ENCODE data around the gene MYO1E.
"Not testable (repeated sequence)": the region's sequence is repeated elsewhere in the genome, so short reads cannot be mapped to it uniquely, and the experiment has no call there.

The MYO1E gene

DNA sequence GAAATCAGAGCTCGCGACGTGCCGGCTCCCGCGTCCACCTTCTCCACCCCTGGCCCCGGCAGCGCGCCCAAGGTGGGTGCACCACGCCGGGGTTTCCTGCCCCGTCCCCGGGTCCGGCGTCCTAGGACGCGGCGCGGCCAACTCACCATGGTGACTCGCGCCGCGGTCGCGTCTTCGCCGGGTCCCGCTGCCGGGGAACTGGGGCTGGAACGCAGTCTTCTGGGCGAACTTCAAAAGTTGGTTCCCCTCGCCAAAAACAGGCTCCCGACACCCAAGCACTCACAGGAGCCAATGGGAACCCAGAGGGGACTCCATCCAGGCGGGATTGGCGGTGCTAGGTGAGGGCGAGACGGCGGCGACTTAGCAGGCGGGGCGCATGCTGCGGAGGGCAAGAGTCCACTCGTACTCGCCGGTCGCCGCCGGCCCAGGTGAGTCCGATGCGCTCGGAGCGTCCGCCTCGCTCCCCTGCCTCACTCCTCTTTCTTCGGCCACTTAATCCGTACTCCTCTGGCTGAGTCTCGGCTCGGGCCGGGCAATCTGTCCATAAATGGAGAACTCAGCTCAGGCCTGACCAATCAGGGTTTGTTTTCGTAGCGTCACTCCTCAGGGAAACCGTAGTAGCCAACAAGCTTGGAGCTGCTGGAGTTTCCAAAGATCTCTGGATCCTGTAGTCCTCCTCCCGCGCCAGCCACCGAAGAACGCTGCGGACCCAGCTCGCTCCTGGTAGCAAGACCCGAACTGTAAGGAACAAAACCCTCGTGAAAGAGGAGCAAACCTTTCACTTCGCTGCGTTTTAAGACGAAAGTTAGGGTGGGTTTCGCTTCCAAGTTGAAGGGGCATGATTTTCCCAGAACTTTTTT lies at the start of gene MYO1E:
Gene MYO1E, minus strand, starts transcription at position 520 of the 860 bp plus-strand sequence. Its CDS starts 371 bp downstream, at position 149.
- DNase-seq (ENCODE audit: low read depth), result no peak

- no peak for DNase-seq (ENCODE audit: low read depth)
Observed at GRCh38 chr15:59420986-59421618, 48.4 kb upstream of the MYO1E start.

DNA sequence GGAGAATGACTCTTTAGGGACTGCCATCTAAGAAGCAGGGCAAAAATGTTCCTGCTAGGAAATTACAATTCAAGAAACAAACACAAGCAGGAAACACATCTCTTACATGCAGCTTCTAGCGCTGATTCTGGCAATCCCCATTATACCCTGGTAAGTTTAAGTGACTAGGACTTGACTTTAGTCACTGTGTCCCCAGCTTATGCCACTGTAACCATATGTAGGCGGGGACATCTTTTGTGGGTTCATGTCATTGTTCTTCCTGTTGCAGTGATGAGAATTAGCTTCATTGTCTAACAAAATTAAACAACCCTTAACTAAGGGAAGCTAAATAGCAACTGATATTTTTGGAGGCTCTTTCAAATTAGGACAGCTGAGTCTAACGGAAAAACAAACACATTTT lies 47.4 kb upstream of the MYO1E start:
- DNase-seq (ENCODE audit: low read depth), result no peak

GRCh38 chr15:59419170-59419569 lies 46.5 kb upstream of the MYO1E start:
- no peak for DNase-seq (ENCODE audit: low read depth)

DNA sequence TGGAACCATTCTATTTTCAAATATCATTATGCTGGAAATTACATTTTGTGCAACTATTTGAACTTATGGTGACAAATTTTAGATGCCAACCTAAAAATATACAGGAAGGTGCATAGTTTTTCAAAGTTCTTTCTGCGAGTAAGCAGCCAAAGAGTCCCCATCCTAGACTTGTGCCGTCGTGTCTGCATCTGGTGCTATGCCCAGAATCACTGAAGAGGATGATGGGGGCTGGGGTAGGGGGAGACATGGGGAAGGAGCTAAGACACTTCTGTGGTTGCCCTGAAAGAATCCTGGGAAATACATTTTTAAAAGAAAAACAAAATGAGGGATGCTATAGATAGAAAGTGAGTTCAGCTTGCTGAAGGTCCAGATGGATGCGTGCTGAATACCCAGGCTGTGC lies 44.1 kb upstream of the MYO1E start:
- no peak for DNase-seq (ENCODE audit: low read depth)

- DNase-seq (ENCODE audit: low read depth), result no peak
Observed at GRCh38 chr15:59413577-59413976, 40.9 kb upstream of the MYO1E start.

- no peak for DNase-seq (ENCODE audit: low read depth)
Observed at GRCh38 chr15:59410391-59410896, 37.8 kb upstream of the MYO1E start.

GRCh38 chr15:59407946-59408345 lies 35.3 kb upstream of the MYO1E start:
- no peak for DNase-seq (ENCODE audit: low read depth)

- no peak for DNase-seq (ENCODE audit: low read depth)
Observed at GRCh38 chr15:59406446-59406845, 33.8 kb upstream of the MYO1E start.

GRCh38 chr15:59405079-59405478 lies 32.4 kb upstream of the MYO1E start:
- no peak for DNase-seq (ENCODE audit: low read depth)

GRCh38 chr15:59401824-59402569 lies 29.3 kb upstream of the MYO1E start:
- no peak for DNase-seq (ENCODE audit: low read depth)

DNA sequence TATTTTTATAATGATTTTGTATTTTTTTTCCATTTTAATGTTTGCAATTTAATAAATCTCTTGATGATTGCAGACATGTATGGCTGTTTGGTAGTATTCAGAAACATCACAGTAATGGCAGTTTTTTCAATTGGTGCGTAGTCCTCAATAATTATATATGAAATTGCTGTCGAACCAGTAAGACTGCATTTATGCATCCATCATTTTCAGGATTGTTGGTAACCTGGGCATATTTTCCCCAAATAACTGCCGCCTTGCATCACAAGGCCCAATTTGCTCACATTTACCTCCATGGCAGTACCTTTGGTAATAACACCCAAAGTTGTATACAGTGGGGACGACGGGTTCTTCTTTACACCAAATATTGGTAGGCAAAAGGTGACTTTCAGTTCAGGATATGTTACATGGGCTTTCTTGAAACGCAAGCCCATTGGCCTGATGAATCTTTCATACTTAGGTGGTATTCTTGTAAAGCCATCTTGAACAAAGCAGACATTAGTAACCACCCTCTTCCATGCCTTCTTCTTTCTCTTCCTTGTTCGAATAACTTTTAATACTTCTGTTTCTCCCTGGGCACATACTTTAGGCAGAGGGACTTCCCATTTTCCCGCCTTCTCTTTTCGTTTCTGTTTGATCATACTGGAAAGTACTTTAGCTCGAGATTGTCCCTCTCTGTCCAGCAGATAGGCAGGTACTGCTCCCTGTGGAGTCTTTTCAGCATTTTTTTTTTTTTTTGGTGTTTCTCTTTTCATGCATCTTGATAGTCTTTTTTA lies 28.6 kb upstream of the MYO1E start:
- DNase-seq (ENCODE audit: low read depth), result not testable (repeated sequence)

GRCh38 chr15:59400103-59400813 lies 27.6 kb upstream of the MYO1E start:
- DNase-seq (ENCODE audit: low read depth), result no peak

DNA sequence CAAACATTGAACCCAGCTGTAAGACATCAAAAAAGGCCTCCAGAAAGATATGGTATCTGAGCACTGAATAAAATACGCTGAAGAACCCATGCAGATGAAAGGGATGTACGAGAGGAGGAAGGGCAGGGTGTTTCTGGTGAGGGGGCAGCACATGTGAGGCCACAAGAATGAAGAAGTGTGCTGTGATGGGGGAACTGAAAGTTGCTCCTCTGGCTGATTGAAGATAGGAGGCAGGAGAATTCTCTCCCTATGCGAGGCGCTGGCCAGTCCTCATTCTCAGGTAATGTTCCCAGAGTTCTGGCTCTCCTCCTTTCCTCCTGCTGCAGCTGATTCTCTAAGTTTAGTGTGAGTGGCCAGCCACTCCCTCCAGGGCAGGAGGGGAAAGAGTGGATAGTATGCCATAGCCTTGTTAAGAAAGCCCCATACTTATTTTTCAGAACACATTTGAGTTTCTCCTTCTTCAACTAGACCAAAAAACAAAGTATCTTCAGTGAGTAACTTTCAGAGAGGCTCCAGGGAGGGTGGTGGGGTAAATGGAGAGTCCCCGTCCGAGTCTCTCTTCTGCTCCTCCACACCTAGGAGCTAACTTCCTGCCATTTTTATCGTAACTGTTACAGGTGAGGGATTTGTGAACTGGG lies 26.9 kb upstream of the MYO1E start:
- DNase-seq (ENCODE audit: low read depth), result no peak

- no peak for DNase-seq (ENCODE audit: low read depth)
Observed at GRCh38 chr15:59398220-59398619, 25.5 kb upstream of the MYO1E start.

DNA sequence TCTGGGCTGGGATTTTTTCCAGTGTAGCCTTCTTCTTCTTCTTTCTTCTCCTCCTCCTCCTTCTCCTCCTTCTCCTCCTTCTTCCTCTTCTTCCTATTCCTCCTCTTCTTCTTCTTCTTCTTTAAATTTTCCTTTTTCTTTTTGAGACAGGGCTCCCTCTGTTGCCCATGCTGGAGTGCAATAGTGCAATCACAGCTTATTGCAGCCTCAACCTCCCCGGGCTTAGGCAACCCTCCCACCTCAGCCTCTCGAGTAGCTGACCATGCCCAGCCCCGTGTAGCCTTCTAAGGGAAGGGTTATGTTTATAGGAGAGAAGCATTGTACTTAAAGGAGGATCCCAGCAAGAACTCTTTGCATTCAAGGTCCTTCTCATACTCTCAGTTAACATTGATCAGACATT lies 24.0 kb upstream of the MYO1E start:
- DNase-seq (ENCODE audit: low read depth), result no peak

GRCh38 chr15:59396211-59396610 lies 23.5 kb upstream of the MYO1E start:
- DNase-seq (ENCODE audit: low read depth), result no peak

DNA sequence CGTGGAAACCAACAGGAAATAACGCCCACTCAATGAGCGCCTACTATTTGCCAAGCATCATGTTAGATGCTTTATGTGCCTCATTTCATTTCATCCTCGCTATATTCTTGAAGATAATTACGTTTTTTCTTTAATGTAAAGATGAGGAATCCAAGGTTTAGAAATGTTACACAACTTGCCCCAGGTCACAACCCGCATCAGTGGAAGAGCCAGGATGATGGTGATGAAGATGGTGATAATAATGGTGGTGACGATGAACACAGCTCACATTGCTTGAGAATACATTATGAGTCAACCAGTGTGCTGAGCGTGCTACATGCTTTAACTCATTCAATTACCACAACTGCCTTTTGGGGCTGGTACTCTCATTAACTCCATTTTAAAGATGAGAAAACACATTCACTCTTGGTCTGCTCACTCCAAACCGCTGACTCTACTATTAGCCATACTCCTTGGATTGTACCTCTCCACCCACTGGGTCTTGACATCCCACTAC lies 21.5 kb upstream of the MYO1E start:
- no peak for DNase-seq (ENCODE audit: low read depth)

DNA sequence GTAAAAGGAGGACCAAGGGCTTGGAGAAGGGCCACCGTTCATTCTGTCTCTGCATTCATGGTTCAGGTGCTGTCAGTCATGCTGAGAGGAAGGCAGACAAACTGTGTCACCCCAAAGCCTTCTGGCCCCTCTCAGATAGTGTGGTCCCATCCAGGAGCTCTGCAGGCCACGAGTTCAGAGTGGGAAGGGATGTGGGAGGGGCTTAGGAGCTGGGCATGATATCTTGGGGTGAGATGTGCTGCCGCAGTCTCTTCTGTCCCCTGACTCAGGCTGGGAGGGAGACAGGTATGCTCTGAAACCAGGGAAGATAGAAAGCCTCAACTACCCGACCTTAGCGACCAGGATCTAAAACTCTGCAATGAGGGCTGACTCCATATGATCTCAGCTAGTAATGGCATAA lies 19.6 kb upstream of the MYO1E start:
- no peak for DNase-seq (ENCODE audit: low read depth)

- no peak for DNase-seq (ENCODE audit: low read depth)
Observed at GRCh38 chr15:59388670-59389069, 16.0 kb upstream of the MYO1E start.
